BJ (cell line): ENCODE measurements around the gene SSTR3. TPM values are rescaled to one million over a fixed set of nuclear protein-coding genes. Genes with fewer than 3 reads are reported as not detected.

Experiments
- CTCF ChIA-PET: fragments of 350-600 bp; formaldehyde crosslinking; extraction: SDS; loops from one replicate; lab custom pipeline; 2021; ENCODE audit warnings: antibody characterized with exemption, inconsistent platforms; lab: Yijun Ruan, JAX
- POLR2A ChIA-PET: fragments of 300-600 bp; sonication (Branson Sonifier 250); formaldehyde crosslinking; extraction: SDS; loops from one replicate; lab custom pipeline; 2021; ENCODE audit warnings: antibody characterized with exemption; lab: Charles Lee
- DNase-seq: peaks from one replicate; pipeline ENCODE4 v3.0.0-alpha.2; 2011; ENCODE audit warnings: low read depth
- H3K27me3 ChIP-seq: 2 replicates; pipeline ENCODE4 v1.6.0; 2011; ENCODE audit warnings: low read length; ENCODE audit not compliant: control insufficient read depth, insufficient read depth
- H3K36me3 ChIP-seq: 2 replicates; pipeline ENCODE4 v1.5.1; 2011; ENCODE audit warnings: low read length; ENCODE audit not compliant: control insufficient read depth, insufficient read depth
- H3K4me3 ChIP-seq: 2 replicates; pipeline ENCODE4 v1.5.1; 2011; ENCODE audit warnings: low read depth, mild to moderate bottlenecking, control low read depth, low read length
- polyA plus RNA-seq: library from polyadenylated mRNA; depleted of rRNA; stranded (reverse); fragments of >200 nt; gene quantifications from 2 replicates; pipeline ENCODE4 v1.2.3, GENCODE V29; 2011; rRNA removed
- small RNA-seq: library from RNA; depleted of rRNA; stranded (forward); fragments of <200 nt; gene quantifications from one replicate; pipeline ENCODE3, GENCODE V24; 2012; ENCODE audit warnings: low replicate concordance, low read depth; ENCODE audit not compliant: insufficient read length
- TF ChIP-seq, protein P1 (sequence below): IDR thresholded peaks from 2 replicates; pipeline ENCODE4 v1.5.1; 2011; ENCODE audit warnings: low read depth, mild to moderate bottlenecking, control low read depth, inconsistent platforms, low read length, moderate library complexity; ENCODE audit not compliant: insufficient read depth

Gene SSTR3
- polyA plus RNA-seq, 1 experiment = not detected

DNA sequence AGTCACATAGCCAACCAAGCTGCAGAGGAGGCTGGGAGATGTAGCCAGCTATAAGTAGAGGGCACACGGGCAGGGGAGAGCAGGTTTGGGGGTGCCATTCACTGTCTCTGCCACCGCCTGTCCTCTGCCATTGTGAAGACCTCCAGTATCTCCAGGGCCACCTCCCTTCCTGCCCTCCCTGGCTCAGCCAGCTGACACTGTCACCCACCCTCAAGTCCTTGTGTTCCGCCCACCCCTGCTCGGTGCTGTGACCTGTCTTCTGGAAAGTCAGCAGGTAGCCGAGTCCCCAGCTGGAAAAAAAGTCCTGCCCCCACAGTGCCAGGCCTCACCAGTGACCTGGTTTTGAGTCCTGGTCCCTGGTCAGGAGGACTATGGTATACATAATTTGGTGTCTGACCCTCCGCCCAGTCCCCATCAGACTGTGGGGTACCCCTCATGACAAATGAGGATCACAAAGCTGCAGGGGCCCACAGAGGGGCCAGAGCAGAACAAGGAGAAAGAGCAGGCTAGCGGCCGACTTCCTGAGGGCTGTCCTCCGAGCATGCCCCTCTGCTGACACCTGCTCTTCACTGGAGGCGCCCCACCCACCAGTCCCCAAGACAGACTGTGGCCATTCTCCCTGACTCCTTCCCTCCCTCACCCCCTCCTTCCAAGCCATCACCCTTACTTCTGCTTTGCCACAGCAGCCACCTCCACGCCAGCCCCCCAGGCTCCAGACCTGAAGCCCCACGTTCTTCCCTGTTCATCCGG lies 55.4 kb downstream of the SSTR3 start:
- H3K4me3 ChIP-seq = no peak overlapping the region
- ChIA-PET CTCF (interaction anchor here (0.7 to 2.3 kb wide), 6 partner anchors 11 to 105 kb away, joined by 3 to 16 read pairs (median 3); no protein-coding TSS in a partner anchor), POLR2A (no interaction called here)
- TF ChIP-seq, protein P1, sequence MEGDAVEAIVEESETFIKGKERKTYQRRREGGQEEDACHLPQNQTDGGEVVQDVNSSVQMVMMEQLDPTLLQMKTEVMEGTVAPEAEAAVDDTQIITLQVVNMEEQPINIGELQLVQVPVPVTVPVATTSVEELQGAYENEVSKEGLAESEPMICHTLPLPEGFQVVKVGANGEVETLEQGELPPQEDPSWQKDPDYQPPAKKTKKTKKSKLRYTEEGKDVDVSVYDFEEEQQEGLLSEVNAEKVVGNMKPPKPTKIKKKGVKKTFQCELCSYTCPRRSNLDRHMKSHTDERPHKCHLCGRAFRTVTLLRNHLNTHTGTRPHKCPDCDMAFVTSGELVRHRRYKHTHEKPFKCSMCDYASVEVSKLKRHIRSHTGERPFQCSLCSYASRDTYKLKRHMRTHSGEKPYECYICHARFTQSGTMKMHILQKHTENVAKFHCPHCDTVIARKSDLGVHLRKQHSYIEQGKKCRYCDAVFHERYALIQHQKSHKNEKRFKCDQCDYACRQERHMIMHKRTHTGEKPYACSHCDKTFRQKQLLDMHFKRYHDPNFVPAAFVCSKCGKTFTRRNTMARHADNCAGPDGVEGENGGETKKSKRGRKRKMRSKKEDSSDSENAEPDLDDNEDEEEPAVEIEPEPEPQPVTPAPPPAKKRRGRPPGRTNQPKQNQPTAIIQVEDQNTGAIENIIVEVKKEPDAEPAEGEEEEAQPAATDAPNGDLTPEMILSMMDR = no peak
- H3K27me3 ChIP-seq = peaks cover 7% of the 10 kb centered on the region; the same call in 1 of the 2 replicates
- no peaks in the 10 kb centered on the region for H3K36me3 ChIP-seq
- DNase-seq = no peak

DNA sequence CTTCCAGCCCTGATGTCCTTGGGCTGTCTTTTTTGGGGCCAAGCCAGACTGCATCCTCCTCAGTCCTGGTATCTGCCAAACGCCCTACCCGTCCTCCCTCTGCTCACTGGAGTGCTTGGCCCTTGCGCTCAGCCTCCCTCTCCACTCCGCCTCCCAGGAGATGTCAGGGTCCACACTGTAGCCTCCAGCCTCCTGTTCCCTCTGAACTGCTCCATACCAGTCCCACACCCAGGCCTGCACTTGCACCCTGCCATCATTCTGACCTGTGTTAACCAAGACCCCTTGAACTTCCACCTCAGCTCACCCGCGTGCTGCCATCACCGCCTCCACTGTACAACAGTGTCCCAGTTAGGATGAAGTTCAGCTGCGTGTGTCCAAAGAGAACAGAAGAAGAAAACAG lies 56.3 kb downstream of the SSTR3 start:
- ChIA-PET CTCF (interaction anchor here (0.7 to 2.3 kb wide), 4 partner anchors 12 to 44 kb away, joined by 3 to 16 read pairs (median 6); no protein-coding TSS in a partner anchor), POLR2A (no interaction called here)
- TF ChIP-seq, protein P1 = no peak
- no peak for DNase-seq
- no peak overlapping the region for H3K4me3 ChIP-seq
- H3K36me3 ChIP-seq = no peaks in the 10 kb centered on the region
- H3K27me3 ChIP-seq = peaks cover 7% of the 10 kb centered on the region; the same call in 1 of the 2 replicates

DNA sequence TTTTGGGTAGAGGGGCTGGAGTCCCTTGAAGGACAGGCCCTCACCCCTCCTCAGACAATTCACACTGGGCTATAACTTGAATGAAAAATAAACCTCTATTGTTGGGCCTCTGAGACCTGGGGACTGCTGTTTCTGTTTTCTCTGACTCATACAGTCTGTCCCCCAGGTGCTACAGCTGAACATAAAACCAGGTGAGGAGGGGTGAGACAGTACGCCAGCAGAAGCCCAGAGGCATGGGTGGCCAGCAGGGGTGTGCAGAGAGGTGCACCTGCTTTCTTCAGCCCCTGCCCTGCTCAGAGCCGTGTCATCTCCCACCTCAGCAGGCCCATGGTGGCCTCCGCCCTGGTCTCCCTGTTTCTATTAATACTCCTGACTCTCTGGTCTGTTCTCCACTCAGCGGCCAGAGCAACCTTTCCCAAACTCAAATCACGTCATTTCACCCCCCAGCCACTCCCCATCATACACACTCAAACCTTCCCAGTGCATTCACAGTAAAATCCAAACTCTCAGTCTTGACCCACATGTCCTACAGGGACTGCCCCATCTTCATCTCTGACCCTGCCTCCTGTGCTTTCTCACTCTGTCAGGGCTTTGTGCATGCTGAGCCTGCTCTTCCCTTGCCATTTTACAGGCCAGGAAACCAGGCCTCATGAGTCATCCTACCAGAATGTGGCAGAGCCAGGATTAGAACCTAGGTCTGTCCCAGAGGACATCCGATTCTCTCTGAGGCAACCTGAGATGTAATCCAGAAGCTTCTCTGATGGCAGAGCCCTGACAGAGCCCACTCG lies 57.2 kb downstream of the SSTR3 start:
- Histone ChIP-seq H3K36me3 (no peaks in the 10 kb centered on the region), H3K27me3 (peaks cover 7% of the 10 kb centered on the region; the same call in 1 of the 2 replicates), H3K4me3 (no peak overlapping the region)
- ChIA-PET POLR2A (no interaction called here), CTCF (no interaction called here)
- DNase-seq = no peak
- TF ChIP-seq, protein P1 = no peak

Small RNA genes within 50 kb of the gene (small RNA-seq; reads per million reads assigned to genes)
- not detected for gene Z82188.1

Other genes with a start within 250 kb of the SSTR3 start
- 32.8 and 45.7 TPM in 2 replicates for gene TST, start 193.0 kb downstream of the SSTR3 start, polyA plus RNA-seq
- 27.7 and 45.5 TPM in 2 replicates for gene MPST, start 192.7 kb downstream of the SSTR3 start, polyA plus RNA-seq
- gene KCTD17, start 160.7 kb downstream of the SSTR3 start, polyA plus RNA-seq = 19.1 and 36.3 TPM in 2 replicates
- not detected in 2 replicates for gene TMPRSS6, start 102.8 kb downstream of the SSTR3 start, polyA plus RNA-seq
- 0.22 and 0.37 TPM in 2 replicates for gene IL2RB, start 62.6 kb downstream of the SSTR3 start, polyA plus RNA-seq
- gene C1QTNF6, start 24.2 kb downstream of the SSTR3 start, polyA plus RNA-seq = 11.8 and 19.3 TPM in 2 replicates
- gene RAC2, start 31.8 kb upstream of the SSTR3 start, polyA plus RNA-seq = 13.7 and 25.7 TPM in 2 replicates
- gene CYTH4, start 70.0 kb upstream of the SSTR3 start, polyA plus RNA-seq = not detected in 2 replicates
- 0.34 and 0.39 TPM in 2 replicates for gene ELFN2, start 215.0 kb upstream of the SSTR3 start, polyA plus RNA-seq